Activated T-helper 1 cell treated with Interleukin-2 at 50 U/mL for 16 hours (primary cell): ENCODE measurements around the gene RSPH10B2.
"Not testable (repeated sequence)": the region's sequence is repeated elsewhere in the genome, so short reads cannot be mapped to it uniquely, and the experiment has no call there.

ENCODE experiments used
- DNase-seq: peaks from one replicate; pipeline ENCODE4 v3.0.0-alpha.2; 2020; ENCODE audit warnings: low read depth

The RSPH10B2 gene

DNA sequence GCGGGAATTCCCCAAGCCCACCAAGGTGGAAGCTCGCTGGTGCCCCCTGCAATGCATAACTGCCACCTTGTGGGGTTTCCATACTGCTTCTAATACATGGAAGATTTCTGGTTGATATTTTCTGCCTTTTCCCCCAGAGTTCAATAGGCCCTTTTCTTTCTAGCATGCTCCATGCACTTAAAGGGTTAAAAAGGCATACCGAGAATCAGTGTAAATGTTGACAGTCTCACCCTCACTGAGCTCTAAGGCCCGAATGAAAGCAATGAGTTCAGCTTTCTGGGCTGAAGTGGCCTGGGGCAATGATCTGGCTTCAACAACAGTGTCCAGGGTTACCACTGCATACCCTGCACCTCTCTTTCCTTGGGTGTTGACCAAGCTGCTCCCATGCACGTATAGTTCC lies 89.2 kb downstream of the RSPH10B2 start:
- not testable (repeated sequence) for DNase-seq

- not testable (repeated sequence) for DNase-seq
Observed at GRCh38 chr7:6843654-6844053, 89.8 kb downstream of the RSPH10B2 start.

DNA sequence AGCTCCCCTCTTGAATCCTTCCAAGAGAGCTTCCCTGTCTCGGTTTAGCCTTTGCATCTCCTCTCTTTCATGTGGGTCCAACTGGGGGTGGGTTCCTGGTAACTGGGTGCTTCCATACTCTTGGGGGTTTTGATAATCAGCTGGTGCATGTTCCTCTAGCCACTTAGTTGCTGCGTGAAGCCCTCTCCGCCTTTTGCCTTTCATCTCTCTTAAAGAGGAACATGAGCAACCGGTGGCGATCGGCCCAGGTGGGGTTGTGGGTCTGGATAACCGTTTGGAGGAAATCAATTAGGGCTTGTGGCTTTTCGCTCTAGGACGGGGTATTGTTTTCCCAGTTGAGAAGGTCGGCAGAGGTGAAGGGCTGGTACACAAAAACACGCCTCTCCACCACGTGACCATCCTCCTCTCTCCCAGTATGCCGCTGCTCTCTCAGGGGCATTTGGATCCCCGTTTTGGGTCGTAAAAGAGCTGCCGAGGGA lies 92.1 kb downstream of the RSPH10B2 start:
- not testable (repeated sequence) for DNase-seq

GRCh38 chr7:6847751-6848150 lies 93.8 kb downstream of the RSPH10B2 start:
- not testable (repeated sequence) for DNase-seq
